Measurements from ENCODE around the gene PDCD2. TPM values are rescaled to one million over a fixed set of nuclear protein-coding genes. Genes with fewer than 3 reads are reported as not detected.
A peak's percentile ranks its signal among the peaks of the same experiment; 100 is the strongest.

PDCD2 gene
- total and polyA plus RNA-seq, 2 experiments from 2014 or later: 145 to 181 TPM

- TF ChIP-seq JUNB (IDR thresholded peaks at IDR 0.05; ENCODE audit: unreplicated experiment) (no peak), ETS1 (IDR thresholded peaks at IDR 0.05) (no peak), CTCF (conservative IDR thresholded peaks at IDR 0.05; ENCODE audit: low read depth in 2 of 2) (peak; percentile 58 to 64)
Measured at GRCh38 chr6:170575250-170575649, 9.2 kb downstream of the PDCD2 start (continued).

- H3K4me1 Mint-ChIP-seq: no peaks in the 10 kb centered on the region
- no peaks in the 10 kb centered on the region for H4K20me1 ChIP-seq (replicated peaks; ENCODE audit: insufficient read depth)
- no peak overlapping the region for H2AFZ ChIP-seq
- no peaks in the 10 kb centered on the region for H3K4me1 ChIP-seq (ENCODE audit: insufficient read depth)
- peaks cover 16% of the 10 kb centered on the region for H3K36me3 ChIP-seq (ENCODE audit: insufficient read depth)
- H3K9me2 ChIP-seq (ENCODE audit: insufficient read depth): no peaks in the 10 kb centered on the region
- H3K27ac ChIP-seq (ENCODE audit: low read depth): no peak overlapping the region
- no peaks in the 10 kb centered on the region for H3F3A ChIP-seq (replicated peaks; ENCODE audit: low read depth)
- H3K27me3 Mint-ChIP-seq (ENCODE audit: insufficient read depth, low read depth, poor library complexity): no peaks in the 10 kb centered on the region
- H3K79me2 ChIP-seq (replicated peaks; ENCODE audit: insufficient read depth): no peaks in the 10 kb centered on the region
- H3K4me2 ChIP-seq: no peak overlapping the region
- no peaks in the 10 kb centered on the region for H3K9me3 Mint-ChIP-seq
- no peak overlapping the region for H3K4me3 Mint-ChIP-seq
- peaks cover 45% of the 10 kb centered on the region for H3K36me3 Mint-ChIP-seq (ENCODE audit: low read depth)
- no peaks in the 10 kb centered on the region for H3K27me3 ChIP-seq (ENCODE audit: insufficient read depth)
- ATAC-seq (no peak), DNase-seq (ENCODE audit: low spot score) (no peak)
- H3K27ac Mint-ChIP-seq: no peak overlapping the region
- H3K4me3 ChIP-seq: no peak overlapping the region
- no peak for TF ChIP-seq POLR2AphosphoS5 (IDR thresholded peaks at IDR 0.05; ENCODE audit: low read depth)
- no peak for TF ChIP-seq STAT1 (IDR thresholded peaks at IDR 0.05; ENCODE audit: unreplicated experiment)
- TF ChIP-seq CTCF (conservative IDR thresholded peaks at IDR 0.05; ENCODE audit: low read depth in 2 of 2): no peak
- TF ChIP-seq ZNF462 (CRISPR knock-in tag; IDR thresholded peaks at IDR 0.05): no peak
- TF ChIP-seq ETS1 (IDR thresholded peaks at IDR 0.05): no peak
- no peak for TF ChIP-seq JUNB (IDR thresholded peaks at IDR 0.05; ENCODE audit: unreplicated experiment)
- TF ChIP-seq CREB1 (CRISPR knock-in tag; IDR thresholded peaks at IDR 0.05; ENCODE audit: low read depth): no peak
- no peak for TF ChIP-seq EZH2phosphoT487 (IDR thresholded peaks at IDR 0.05; ENCODE audit: unreplicated experiment)
Measured at GRCh38 chr6:170572704-170573466, 11.6 kb downstream of the PDCD2 start.
